ENCODE results near the gene ARHGEF17.

- no peak for TF ChIP-seq BHLHE40 (IDR thresholded peaks at IDR 0.05; ENCODE audit: borderline replicate concordance)
- TF ChIP-seq PKNOX1 (IDR thresholded peaks at IDR 0.05), result no peak
- TF ChIP-seq LEF1 (IDR thresholded peaks at IDR 0.05; ENCODE audit: borderline replicate concordance), result no peak
- TF ChIP-seq ELF4 (IDR thresholded peaks at IDR 0.05), result no peak
- TF ChIP-seq NFRKB (IDR thresholded peaks at IDR 0.05), result no peak
- no peak for TF ChIP-seq ARNT (IDR thresholded peaks at IDR 0.05)
- TF ChIP-seq FOXK2 (IDR thresholded peaks at IDR 0.05), result no peak
- TF ChIP-seq TARDBP (IDR thresholded peaks at IDR 0.05), result no peak
- no peak for TF ChIP-seq ZNF384 (IDR thresholded peaks at IDR 0.05)
- no peak for TF ChIP-seq SP1 (IDR thresholded peaks at IDR 0.05)
- no peak for TF ChIP-seq CTBP1 (IDR thresholded peaks at IDR 0.05; ENCODE audit: borderline replicate concordance)
- no peak for TF ChIP-seq FOXA1 (IDR thresholded peaks at IDR 0.05)
- no peak for TF ChIP-seq SUZ12 (IDR thresholded peaks at IDR 0.05)
Observed at GRCh38 chr11:73312851-73313327, 4.8 kb downstream of the ARHGEF17 start.
